ENCODE results near the gene KIAA1143. TPM values are rescaled to one million over a fixed set of nuclear protein-coding genes. Genes with fewer than 3 reads are reported as not detected.

Gene KIAA1143
- total RNA-seq, 5 donors from 2014 or later (not counting 1 experiment from before 2014, with no cell fraction given) = 28.5 to 32.8 (median 29.9) TPM

- Histone ChIP-seq H3K36me3 (ENCODE audit: control insufficient read depth in 2 of 2, extremely low read depth in 1 of 2, insufficient read depth in 1 of 2, low read length in 1 of 2) (no peaks in the 10 kb centered on the region), H3K27ac (ENCODE audit: low read length) (no peak overlapping the region), H3K27me3 (replicated peaks in 1 of 2; ENCODE audit: control insufficient read depth in 2 of 2, extremely low read depth in 1 of 2, insufficient read depth in 2 of 2, low read length in 1 of 2) (no peaks in the 10 kb centered on the region), H3K4me3 (ENCODE audit: control insufficient read depth in 1 of 2, extremely low read depth in 1 of 2, low read length in 1 of 2) (no peak overlapping the region), H3K9me3 (peaks cover 3% of the 10 kb centered on the region), H3K4me1 (ENCODE audit: control insufficient read depth in 1 of 2, extremely low read depth in 1 of 2, insufficient read depth in 2 of 2, low read length in 2 of 2) (no peaks in the 10 kb centered on the region)
- DNase-seq (no peak), ATAC-seq (replicated peaks in 1 of 4) (no peak)
- Mint-ChIP-seq H3K27ac (no peak overlapping the region), H3K36me3 (peaks cover 4% of the 10 kb centered on the region), H3K4me1 (no peaks in the 10 kb centered on the region), H3K9me3 (peaks cover 8 to 15% (median 9%) of the 10 kb centered on the region in 3 donors), H3K27me3 (no peaks in the 10 kb centered on the region), H3K4me3 (no peak overlapping the region)
- ChIA-PET CTCF (interaction anchor here in 1 of 2 donors (0.7 kb wide), 1 partner anchor 38 kb away, joined by 4 read pairs; no protein-coding TSS in a partner anchor), POLR2A (interaction anchor here in 1 of 2 donors (0.7 kb wide), 1 partner anchor 43 kb away, joined by 3 read pairs; no protein-coding TSS in a partner anchor)
- WGBS (ENCODE audit: insufficient coverage) = no CpG with 5 or more reads among the region's 1 CpG
These were observed 10.7 kb upstream of the KIAA1143 start for GRCh38 chr3:44772099-44772442.

GRCh38 chr3:44771424-44772098 is 10.1 kb upstream of the KIAA1143 start:
- DNase-seq (no peak), ATAC-seq (replicated peaks in 1 of 4) (no peak)
- Mint-ChIP-seq H3K36me3 (peaks cover 4% of the 10 kb centered on the region), H3K27me3 (no peaks in the 10 kb centered on the region), H3K27ac (no peak overlapping the region), H3K9me3 (peaks cover 8 to 15% (median 10%) of the 10 kb centered on the region in 3 donors), H3K4me3 (no peak overlapping the region), H3K4me1 (no peaks in the 10 kb centered on the region)
- ChIA-PET CTCF (interaction anchor here in 1 of 2 donors (0.7 kb wide), 1 partner anchor 38 kb away, joined by 4 read pairs; no protein-coding TSS in a partner anchor), POLR2A (interaction anchor here (0.6 to 0.7 kb wide), 2 partner anchors 12 to 43 kb away, joined by 3 read pairs; no protein-coding TSS in a partner anchor)
- no CpG with 5 or more reads among the region's 1 CpG for WGBS (ENCODE audit: insufficient coverage)
- no peak overlapping the region for H3K27ac ChIP-seq (ENCODE audit: low read length)
- H3K4me1 ChIP-seq (ENCODE audit: control insufficient read depth in 1 of 2, extremely low read depth in 1 of 2, insufficient read depth in 2 of 2, low read length in 2 of 2) = no peaks in the 10 kb centered on the region
- H3K36me3 ChIP-seq (ENCODE audit: control insufficient read depth in 2 of 2, extremely low read depth in 1 of 2, insufficient read depth in 1 of 2, low read length in 1 of 2) = no peaks in the 10 kb centered on the region
- peaks cover 3% of the 10 kb centered on the region for H3K9me3 ChIP-seq
- H3K4me3 ChIP-seq (ENCODE audit: control insufficient read depth in 1 of 2, extremely low read depth in 1 of 2, low read length in 1 of 2) = no peak overlapping the region
- H3K27me3 ChIP-seq (replicated peaks in 1 of 2; ENCODE audit: control insufficient read depth in 2 of 2, extremely low read depth in 1 of 2, insufficient read depth in 2 of 2, low read length in 1 of 2) = no peaks in the 10 kb centered on the region

- Mint-ChIP-seq H3K27ac (no peak overlapping the region), H3K9me3 (peaks cover 0 to 4% (median 1%) of the 10 kb centered on the region in 3 donors), H3K27me3 (no peaks in the 10 kb centered on the region), H3K36me3 (peaks cover 5% of the 10 kb centered on the region), H3K4me3 (no peak overlapping the region), H3K4me1 (peaks cover 15 to 18% (median 15%) of the 10 kb centered on the region in 3 donors)
- H3K27me3 ChIP-seq (replicated peaks in 1 of 2; ENCODE audit: control insufficient read depth in 2 of 2, extremely low read depth in 1 of 2, insufficient read depth in 2 of 2, low read length in 1 of 2) = no peaks in the 10 kb centered on the region
- ATAC-seq (replicated peaks in 1 of 4) (no peak), DNase-seq (no peak)
- H3K27ac ChIP-seq (ENCODE audit: low read length) = no peak overlapping the region
- CTCF ChIA-PET = no interaction called here
- no peaks in the 10 kb centered on the region for H3K9me3 ChIP-seq
- POLR2A ChIA-PET = no interaction called here
- H3K4me3 ChIP-seq (ENCODE audit: control insufficient read depth in 1 of 2, extremely low read depth in 1 of 2, low read length in 1 of 2) = no peak overlapping the region
- H3K4me1 ChIP-seq (ENCODE audit: control insufficient read depth in 1 of 2, extremely low read depth in 1 of 2, insufficient read depth in 2 of 2, low read length in 2 of 2) = peaks cover 11 to 16% of the 10 kb centered on the region in 2 experiments
- H3K36me3 ChIP-seq (ENCODE audit: control insufficient read depth in 2 of 2, extremely low read depth in 1 of 2, insufficient read depth in 1 of 2, low read length in 1 of 2) = peaks cover 0 to under 1% of the 10 kb centered on the region in 2 donors
These were observed 2.8 kb upstream of the KIAA1143 start for GRCh38 chr3:44764248-44764647.

GRCh38 chr3:44762690-44763089 is 1.3 kb upstream of the KIAA1143 start:
- H3K4me3 Mint-ChIP-seq = peak overlapping the region; percentile 85 to 89 (median 85)
- Histone ChIP-seq H3K36me3 (ENCODE audit: control insufficient read depth in 2 of 2, extremely low read depth in 1 of 2, insufficient read depth in 1 of 2, low read length in 1 of 2) (peaks cover under 1 to 4% of the 10 kb centered on the region in 2 donors), H3K27me3 (replicated peaks in 1 of 2; ENCODE audit: control insufficient read depth in 2 of 2, extremely low read depth in 1 of 2, insufficient read depth in 2 of 2, low read length in 1 of 2) (no peaks in the 10 kb centered on the region), H3K27ac (ENCODE audit: low read length) (no peak overlapping the region), H3K4me1 (ENCODE audit: control insufficient read depth in 1 of 2, extremely low read depth in 1 of 2, insufficient read depth in 2 of 2, low read length in 2 of 2) (peaks cover 11 to 16% of the 10 kb centered on the region in 2 experiments), H3K9me3 (no peaks in the 10 kb centered on the region), H3K4me3 (ENCODE audit: control insufficient read depth in 1 of 2, extremely low read depth in 1 of 2, low read length in 1 of 2) (no peak overlapping the region)
- ChIA-PET CTCF (interaction anchor here (0.7 to 1.2 kb wide), 2 partner anchors 33 to 100 kb away, joined by 5 to 7 read pairs; partner anchors contain the start of gene ZNF501 (in 1 of the 2)), POLR2A (interaction anchor here (0.7 kb wide), 2 partner anchors 243 to 424 kb away, joined by 3 to 5 read pairs; partner anchors contain the start of gene TCAIM (in 1 of the 2))
- DNase-seq (no peak), ATAC-seq (replicated peaks in 1 of 4) (no peak)
- H3K27ac Mint-ChIP-seq = no peak overlapping the region
- peaks cover 26 to 30% (median 27%) of the 10 kb centered on the region in 3 donors for H3K4me1 Mint-ChIP-seq
- H3K9me3 Mint-ChIP-seq = peaks cover 4 to 11% (median 4%) of the 10 kb centered on the region in 3 donors
- no peaks in the 10 kb centered on the region for H3K27me3 Mint-ChIP-seq
- H3K36me3 Mint-ChIP-seq = peaks cover 19% of the 10 kb centered on the region
- WGBS (ENCODE audit: insufficient coverage) = no CpG with 5 or more reads among the region's 5 CpGs

- DNase-seq = peak in 1 of 35 experiments; percentile 6
- Histone ChIP-seq H3K4me3 (ENCODE audit: control insufficient read depth in 1 of 2, extremely low read depth in 1 of 2, low read length in 1 of 2) (peak overlapping the region; percentile 89 to 99), H3K9me3 (no peaks in the 10 kb centered on the region), H3K27me3 (replicated peaks in 1 of 2; ENCODE audit: control insufficient read depth in 2 of 2, extremely low read depth in 1 of 2, insufficient read depth in 2 of 2, low read length in 1 of 2) (no peaks in the 10 kb centered on the region), H3K27ac (ENCODE audit: low read length) (no peak overlapping the region), H3K4me1 (ENCODE audit: control insufficient read depth in 1 of 2, extremely low read depth in 1 of 2, insufficient read depth in 2 of 2, low read length in 2 of 2) (peaks cover 11 to 16% of the 10 kb centered on the region in 2 experiments), H3K36me3 (ENCODE audit: control insufficient read depth in 2 of 2, extremely low read depth in 1 of 2, insufficient read depth in 1 of 2, low read length in 1 of 2) (peaks cover 4 to 5% of the 10 kb centered on the region in 2 donors)
- CTCF ChIA-PET = interaction anchor here in 1 of 2 donors (1.2 to 1.4 kb wide), 2 partner anchors 33 to 249 kb away, joined by 3 to 5 read pairs; partner anchors contain the start of gene ZNF501
- Mint-ChIP-seq H3K36me3 (peaks cover 24% of the 10 kb centered on the region), H3K9me3 (peaks cover 3 to 16% (median 8%) of the 10 kb centered on the region in 3 donors), H3K27me3 (no peaks in the 10 kb centered on the region), H3K4me3 (peak overlapping the region; percentile 85 to 89 (median 85)), H3K27ac (no peak overlapping the region), H3K4me1 (peaks cover 30 to 35% (median 32%) of the 10 kb centered on the region in 3 donors)
- POLR2A ChIA-PET = interaction anchor here (0.7 to 1.2 kb wide), 3 partner anchors 214 to 423 kb away, joined by 3 to 5 read pairs (median 3); partner anchors contain the start of genes EXOSC7 (in 1 of the 2), TCAIM (in 1 of the 2) and ZDHHC3 (in 1 of the 2)
- ATAC-seq (replicated peaks in 1 of 4) = no peak
- no CpG with 5 or more reads among the region's 9 CpGs for WGBS (ENCODE audit: insufficient coverage)
These were observed 805 bp upstream of the KIAA1143 start for GRCh38 chr3:44762170-44762677.

GRCh38 chr3:44761101-44761423 is 357 bp downstream of the KIAA1143 start:
- peaks cover 11 to 16% of the 10 kb centered on the region in 2 experiments for H3K4me1 ChIP-seq (ENCODE audit: control insufficient read depth in 1 of 2, extremely low read depth in 1 of 2, insufficient read depth in 2 of 2, low read length in 2 of 2)
- H3K27me3 ChIP-seq (replicated peaks in 1 of 2; ENCODE audit: control insufficient read depth in 2 of 2, extremely low read depth in 1 of 2, insufficient read depth in 2 of 2, low read length in 1 of 2) = no peaks in the 10 kb centered on the region
- Mint-ChIP-seq H3K4me3 (peak overlapping the region; percentile 85 to 89 (median 85)), H3K27ac (peak overlapping the region; percentile 77 to 80), H3K36me3 (peaks cover 31% of the 10 kb centered on the region), H3K9me3 (peaks cover 0 to 18% (median 9%) of the 10 kb centered on the region in 3 donors), H3K4me1 (peaks cover 34 to 38% (median 34%) of the 10 kb centered on the region in 3 donors), H3K27me3 (no peaks in the 10 kb centered on the region)
- peaks cover 5% of the 10 kb centered on the region for H3K9me3 ChIP-seq
- H3K36me3 ChIP-seq (ENCODE audit: control insufficient read depth in 2 of 2, extremely low read depth in 1 of 2, insufficient read depth in 1 of 2, low read length in 1 of 2) = peaks cover 4 to 5% of the 10 kb centered on the region in 2 donors
- H3K4me3 ChIP-seq (ENCODE audit: control insufficient read depth in 1 of 2, extremely low read depth in 1 of 2, low read length in 1 of 2) = peak overlapping the region; percentile 89 to 99
- ATAC-seq (replicated peaks in 1 of 4) (peak in 3 of 4 experiments; percentile 5 to 15 (median 8)), DNase-seq (peak in 2 of 35 experiments; percentile 1)
- peak overlapping the region; percentile 77 for H3K27ac ChIP-seq (ENCODE audit: low read length)
- CTCF ChIA-PET = interaction anchor here (0.6 to 1.4 kb wide), 2 partner anchors 50 to 247 kb away, joined by 3 to 6 read pairs; no protein-coding TSS in a partner anchor
- WGBS (ENCODE audit: insufficient coverage) = 3% methylated on average over 7 of the region's 15 CpGs
- POLR2A ChIA-PET = interaction anchor here in 1 of 2 donors (1.2 kb wide), 1 partner anchor 215 kb away, joined by 3 read pairs; the partner anchor contains the start of genes EXOSC7 and ZDHHC3
